SK-N-MC (cell line): ENCODE data around the gene DCN.

ENCODE experiments used
- EZH2 ChIP-seq: fragments of 200-600 bp; sonication (generic); IDR thresholded peaks from one replicate; pipeline ENCODE4 v1.6.1; 2017; ENCODE audit warnings: antibody characterized with exemption
- FOXP2 ChIP-seq: optimal IDR thresholded peaks from 2 replicates; pipeline ENCODE3; 2011; ENCODE audit warnings: mild to moderate bottlenecking, moderate library complexity; ENCODE audit not compliant: insufficient read depth; ENCODE audit errors: extremely low read length, control extremely low read depth
- POLR2AphosphoS5 ChIP-seq: IDR thresholded peaks from 2 replicates; pipeline ENCODE4 v1.6.1; 2012; ENCODE audit warnings: mild to moderate bottlenecking, low read depth, low read length, borderline replicate concordance

DNA sequence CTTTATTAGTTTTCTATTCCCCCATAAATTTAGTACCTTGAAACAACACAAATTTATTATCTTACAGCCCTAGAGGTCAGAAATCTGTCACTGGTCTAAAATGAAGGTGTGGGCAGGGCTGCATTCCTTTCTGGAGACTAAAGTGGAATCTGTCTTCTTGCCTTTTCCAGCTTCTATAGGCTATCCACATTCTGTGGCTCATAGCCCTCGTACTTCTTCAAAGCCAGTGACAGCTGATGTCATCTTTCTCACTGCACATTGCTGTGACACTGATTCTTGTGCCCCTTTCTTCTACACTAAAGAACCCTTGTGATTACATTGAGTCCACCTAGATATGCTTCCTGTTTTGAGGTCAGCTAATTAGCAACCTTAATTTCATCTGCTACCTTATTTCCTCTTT lies 23.2 kb upstream of the DCN start:
- TF ChIP-seq EZH2 (no peak), POLR2AphosphoS5 (no peak), FOXP2 (no peak)
